H1 (cell line): Measurements from ENCODE around the gene BAZ2B.

Experiments
- CEBPB ChIP-seq: IDR thresholded peaks from 2 replicates; pipeline ENCODE4 v1.6.1; 2012; ENCODE audit warnings: low read depth, low read length
- CHD2 ChIP-seq: IDR thresholded peaks from 2 replicates; pipeline ENCODE4 v1.6.1; 2012; ENCODE audit warnings: low read length, improper control_type of control experiment
- MAX ChIP-seq: IDR thresholded peaks from 2 replicates; pipeline ENCODE4 v1.6.1; 2012; ENCODE audit warnings: inconsistent platforms
- POLR2A ChIP-seq, 2 experiments: IDR thresholded peaks; 1 replicate in 1 of 2; 2 replicates in 1 of 2; pipeline ENCODE4 v1.6.1; 2011; ENCODE audit warnings: low read depth in 2 of 2, low read length in 2 of 2, mild to moderate bottlenecking in 2 of 2; ENCODE audit errors: control extremely low read depth in 1 of 2
- POLR2AphosphoS5 ChIP-seq: IDR thresholded peaks from 2 replicates; pipeline ENCODE4 v1.6.1; 2011; ENCODE audit warnings: low read depth, low read length
- RAD21 ChIP-seq, 2 experiments: IDR thresholded peaks in 1 of 2; conservative IDR thresholded peaks in 1 of 2; 2 replicates each; pipeline ENCODE4 v1.6.1; 2011; ENCODE audit warnings: low read depth in 2 of 2, low read length in 2 of 2, improper control_type of control experiment in 1 of 2, inconsistent platforms in 1 of 2, mild to moderate bottlenecking in 1 of 2, moderate library complexity in 1 of 2
- SUZ12 ChIP-seq: fragments of 200-600 bp; sonication (generic); IDR thresholded peaks from 2 replicates; pipeline ENCODE4 v1.6.1; 2012; ENCODE audit warnings: mild to moderate bottlenecking, inconsistent platforms, low read length, moderate library complexity, mixed read lengths
- YY1 ChIP-seq: IDR thresholded peaks from 2 replicates; pipeline ENCODE4 v1.6.1; 2011; ENCODE audit warnings: low read depth, mild to moderate bottlenecking, low read length
- TF ChIP-seq, protein P1 (sequence below): IDR thresholded peaks from 2 replicates; pipeline ENCODE4 v1.6.1; 2011; ENCODE audit warnings: low read length, improper control_type of control experiment
- TF ChIP-seq, protein P2 (sequence below), 3 experiments: IDR thresholded peaks; 1 replicate in 2 of 3; 2 replicates in 1 of 3; pipeline versions ENCODE4 v1.5.1 to v1.6.1; 2011; ENCODE audit warnings: low read length in 3 of 3, mild to moderate bottlenecking in 3 of 3, inconsistent platforms in 2 of 3, low read depth in 1 of 3, moderate library complexity in 1 of 3; ENCODE audit not compliant: insufficient read depth in 1 of 3; ENCODE audit errors: control extremely low read depth in 1 of 3

- TF ChIP-seq, protein P1, sequence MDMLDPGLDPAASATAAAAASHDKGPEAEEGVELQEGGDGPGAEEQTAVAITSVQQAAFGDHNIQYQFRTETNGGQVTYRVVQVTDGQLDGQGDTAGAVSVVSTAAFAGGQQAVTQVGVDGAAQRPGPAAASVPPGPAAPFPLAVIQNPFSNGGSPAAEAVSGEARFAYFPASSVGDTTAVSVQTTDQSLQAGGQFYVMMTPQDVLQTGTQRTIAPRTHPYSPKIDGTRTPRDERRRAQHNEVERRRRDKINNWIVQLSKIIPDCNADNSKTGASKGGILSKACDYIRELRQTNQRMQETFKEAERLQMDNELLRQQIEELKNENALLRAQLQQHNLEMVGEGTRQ: no peak
- TF ChIP-seq, protein P2, sequence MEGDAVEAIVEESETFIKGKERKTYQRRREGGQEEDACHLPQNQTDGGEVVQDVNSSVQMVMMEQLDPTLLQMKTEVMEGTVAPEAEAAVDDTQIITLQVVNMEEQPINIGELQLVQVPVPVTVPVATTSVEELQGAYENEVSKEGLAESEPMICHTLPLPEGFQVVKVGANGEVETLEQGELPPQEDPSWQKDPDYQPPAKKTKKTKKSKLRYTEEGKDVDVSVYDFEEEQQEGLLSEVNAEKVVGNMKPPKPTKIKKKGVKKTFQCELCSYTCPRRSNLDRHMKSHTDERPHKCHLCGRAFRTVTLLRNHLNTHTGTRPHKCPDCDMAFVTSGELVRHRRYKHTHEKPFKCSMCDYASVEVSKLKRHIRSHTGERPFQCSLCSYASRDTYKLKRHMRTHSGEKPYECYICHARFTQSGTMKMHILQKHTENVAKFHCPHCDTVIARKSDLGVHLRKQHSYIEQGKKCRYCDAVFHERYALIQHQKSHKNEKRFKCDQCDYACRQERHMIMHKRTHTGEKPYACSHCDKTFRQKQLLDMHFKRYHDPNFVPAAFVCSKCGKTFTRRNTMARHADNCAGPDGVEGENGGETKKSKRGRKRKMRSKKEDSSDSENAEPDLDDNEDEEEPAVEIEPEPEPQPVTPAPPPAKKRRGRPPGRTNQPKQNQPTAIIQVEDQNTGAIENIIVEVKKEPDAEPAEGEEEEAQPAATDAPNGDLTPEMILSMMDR (IDR thresholded peaks at IDR 0.05; ENCODE audit: control extremely low read depth in 1 of 3, insufficient read depth in 1 of 3, low read depth in 1 of 3, low read length in 3 of 3): no peak
- TF ChIP-seq SUZ12 (no peak), POLR2A (IDR thresholded peaks at IDR 0.05; ENCODE audit: control extremely low read depth in 1 of 2, low read depth in 2 of 2, low read length in 2 of 2) (no peak), MAX (no peak), RAD21 (IDR thresholded peaks at IDR 0.05 in 1 of 2, conservative IDR thresholded peaks at IDR 0.05 in 1 of 2; ENCODE audit: low read depth in 2 of 2, low read length in 2 of 2) (no peak), YY1 (no peak), CEBPB (no peak), CHD2 (no peak), POLR2AphosphoS5 (no peak)
Observed at GRCh38 chr2:159450180-159450579, 166.2 kb downstream of the BAZ2B start.
